ENCODE results near the gene ACYP2.

ACYP2 gene

DNA sequence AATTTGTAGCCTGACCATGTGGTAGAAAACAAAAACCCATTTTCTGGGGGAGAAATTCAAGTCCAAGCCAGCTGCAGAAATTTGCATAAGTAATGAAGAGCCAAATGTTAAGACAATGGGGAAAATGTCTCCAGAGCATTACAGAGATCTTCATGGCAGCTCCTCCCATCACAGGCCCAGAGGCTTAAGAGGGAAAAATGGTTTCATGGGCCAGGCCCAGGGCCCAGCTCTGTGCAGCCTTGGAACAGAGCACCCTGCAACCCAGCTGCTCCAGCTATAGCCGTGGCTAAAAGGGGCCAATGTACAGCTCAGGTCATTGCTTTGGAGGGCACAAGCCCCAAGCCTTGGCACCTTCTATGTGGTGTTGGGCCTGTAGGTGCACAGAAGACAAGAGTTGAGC lies 209.7 kb downstream of the ACYP2 start:
- no peak for TF ChIP-seq HDGF (IDR thresholded peaks at IDR 0.05; ENCODE audit: borderline replicate concordance)
- no peak for TF ChIP-seq FOXA1 (IDR thresholded peaks at IDR 0.05)
- CTCF ChIA-PET: no interaction called here
- no peak for DNase-seq (ENCODE audit: extremely low spot score)
- POLR2A ChIA-PET: no interaction called here

DNA sequence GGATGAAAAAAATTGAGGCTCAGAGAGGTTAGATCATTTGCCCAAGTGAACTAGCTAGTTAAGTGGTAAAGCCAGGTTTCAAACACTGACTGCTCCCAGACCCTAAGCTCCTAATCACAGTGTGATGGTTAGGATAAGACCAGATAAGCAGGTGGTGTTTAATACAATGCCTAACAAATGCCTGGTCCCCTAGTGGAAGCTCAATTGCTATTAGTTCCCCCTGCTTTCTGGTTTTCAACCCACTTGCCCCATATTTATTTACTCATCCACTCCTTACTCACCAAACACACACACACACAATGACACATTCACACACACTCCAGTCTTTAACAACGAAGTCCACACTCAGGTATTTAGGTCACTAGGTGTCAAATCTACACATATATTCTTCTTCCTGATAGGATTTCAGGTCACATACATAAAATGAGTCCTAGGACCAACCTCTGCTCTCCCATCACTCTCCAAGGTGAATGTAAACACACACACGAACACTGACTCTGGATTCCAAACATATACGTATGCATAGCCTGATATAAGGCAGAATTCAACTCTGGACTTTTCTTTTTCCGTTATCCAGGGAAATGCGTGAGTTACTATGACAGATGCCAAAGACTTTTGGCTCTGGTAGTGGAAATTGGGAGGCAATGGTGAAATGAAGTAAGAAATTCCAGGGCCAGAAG lies 214.2 kb downstream of the ACYP2 start:
- DNase-seq (ENCODE audit: extremely low spot score): no peak
- TF ChIP-seq FOXA1 (IDR thresholded peaks at IDR 0.05) (no peak), BHLHE40 (IDR thresholded peaks at IDR 0.05; ENCODE audit: borderline replicate concordance) (no peak), LEF1 (IDR thresholded peaks at IDR 0.05; ENCODE audit: borderline replicate concordance) (no peak), L3MBTL2 (conservative IDR thresholded peaks at IDR 0.05) (no peak), ARNT (IDR thresholded peaks at IDR 0.05) (no peak), SP1 (IDR thresholded peaks at IDR 0.05) (no peak), CTBP1 (IDR thresholded peaks at IDR 0.05; ENCODE audit: borderline replicate concordance) (no peak), HDGF (IDR thresholded peaks at IDR 0.05; ENCODE audit: borderline replicate concordance) (no peak), ELF4 (IDR thresholded peaks at IDR 0.05) (no peak), TARDBP (IDR thresholded peaks at IDR 0.05) (no peak), ZNF384 (IDR thresholded peaks at IDR 0.05) (no peak), FOXM1 (IDR thresholded peaks at IDR 0.05; ENCODE audit: borderline replicate concordance) (no peak), SUZ12 (IDR thresholded peaks at IDR 0.05) (no peak), FOXK2 (IDR thresholded peaks at IDR 0.05) (no peak), NFRKB (IDR thresholded peaks at IDR 0.05) (no peak)
- TF ChIP-seq, protein P1, sequence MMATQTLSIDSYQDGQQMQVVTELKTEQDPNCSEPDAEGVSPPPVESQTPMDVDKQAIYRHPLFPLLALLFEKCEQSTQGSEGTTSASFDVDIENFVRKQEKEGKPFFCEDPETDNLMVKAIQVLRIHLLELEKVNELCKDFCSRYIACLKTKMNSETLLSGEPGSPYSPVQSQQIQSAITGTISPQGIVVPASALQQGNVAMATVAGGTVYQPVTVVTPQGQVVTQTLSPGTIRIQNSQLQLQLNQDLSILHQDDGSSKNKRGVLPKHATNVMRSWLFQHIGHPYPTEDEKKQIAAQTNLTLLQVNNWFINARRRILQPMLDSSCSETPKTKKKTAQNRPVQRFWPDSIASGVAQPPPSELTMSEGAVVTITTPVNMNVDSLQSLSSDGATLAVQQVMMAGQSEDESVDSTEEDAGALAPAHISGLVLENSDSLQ (IDR thresholded peaks at IDR 0.05): no peak
- CTCF ChIA-PET: interaction anchor here (0.7 kb wide), 1 partner anchor 239 kb away, joined by 3 read pairs; no protein-coding TSS in a partner anchor
- POLR2A ChIA-PET: interaction anchor here (1.0 kb wide), 2 partner anchors 36 to 543 kb away, joined by 3 read pairs; partner anchors contain the start of genes ASB3 and ERLEC1

GRCh38 chr2:54330162-54330925 lies 214.9 kb downstream of the ACYP2 start:
- peak; percentile 99 for TF ChIP-seq L3MBTL2 (conservative IDR thresholded peaks at IDR 0.05)
- no peak for TF ChIP-seq TARDBP (IDR thresholded peaks at IDR 0.05)
- no peak for TF ChIP-seq ZNF384 (IDR thresholded peaks at IDR 0.05)
- TF ChIP-seq LEF1 (IDR thresholded peaks at IDR 0.05; ENCODE audit: borderline replicate concordance): no peak
- TF ChIP-seq CTBP1 (IDR thresholded peaks at IDR 0.05; ENCODE audit: borderline replicate concordance): no peak
- CTCF ChIA-PET: interaction anchor here (0.7 kb wide), 1 partner anchor 240 kb away, joined by 3 read pairs; no protein-coding TSS in a partner anchor
- POLR2A ChIA-PET: interaction anchor here (1.0 kb wide), 2 partner anchors 37 to 544 kb away, joined by 3 read pairs; partner anchors contain the start of genes ASB3 and ERLEC1
- peak; percentile 98 for DNase-seq (ENCODE audit: extremely low spot score)

GRCh38 chr2:54330926-54331835 lies 215.8 kb downstream of the ACYP2 start:
- ChIA-PET CTCF (no interaction called here), POLR2A (no interaction called here)
- TF ChIP-seq ELF4 (IDR thresholded peaks at IDR 0.05) (no peak), L3MBTL2 (conservative IDR thresholded peaks at IDR 0.05) (no peak), TARDBP (IDR thresholded peaks at IDR 0.05) (no peak), SP1 (IDR thresholded peaks at IDR 0.05) (no peak), FOXM1 (IDR thresholded peaks at IDR 0.05; ENCODE audit: borderline replicate concordance) (no peak), ZNF384 (IDR thresholded peaks at IDR 0.05) (no peak), BHLHE40 (IDR thresholded peaks at IDR 0.05; ENCODE audit: borderline replicate concordance) (no peak), HDGF (IDR thresholded peaks at IDR 0.05; ENCODE audit: borderline replicate concordance) (no peak), SUZ12 (IDR thresholded peaks at IDR 0.05) (no peak), FOXA1 (IDR thresholded peaks at IDR 0.05) (no peak), ARNT (IDR thresholded peaks at IDR 0.05) (no peak), FOXK2 (IDR thresholded peaks at IDR 0.05) (no peak)
- DNase-seq (ENCODE audit: extremely low spot score): no peak

GRCh38 chr2:54332386-54332785 lies 217.0 kb downstream of the ACYP2 start:
- ChIA-PET POLR2A (no interaction called here), CTCF (no interaction called here)
- TF ChIP-seq ELF4 (IDR thresholded peaks at IDR 0.05) (no peak), NFRKB (IDR thresholded peaks at IDR 0.05) (no peak), BHLHE40 (IDR thresholded peaks at IDR 0.05; ENCODE audit: borderline replicate concordance) (no peak), FOXK2 (IDR thresholded peaks at IDR 0.05) (no peak), L3MBTL2 (conservative IDR thresholded peaks at IDR 0.05) (no peak), FOXM1 (IDR thresholded peaks at IDR 0.05; ENCODE audit: borderline replicate concordance) (no peak), ARNT (IDR thresholded peaks at IDR 0.05) (no peak), TARDBP (IDR thresholded peaks at IDR 0.05) (no peak), FOXA1 (IDR thresholded peaks at IDR 0.05) (no peak), SUZ12 (IDR thresholded peaks at IDR 0.05) (no peak), SP1 (IDR thresholded peaks at IDR 0.05) (no peak), HDGF (IDR thresholded peaks at IDR 0.05; ENCODE audit: borderline replicate concordance) (no peak), CTBP1 (IDR thresholded peaks at IDR 0.05; ENCODE audit: borderline replicate concordance) (no peak), LEF1 (IDR thresholded peaks at IDR 0.05; ENCODE audit: borderline replicate concordance) (no peak), ZNF384 (IDR thresholded peaks at IDR 0.05) (no peak)
- TF ChIP-seq, protein P1 (IDR thresholded peaks at IDR 0.05): no peak
- DNase-seq (ENCODE audit: extremely low spot score): no peak
